ENCODE data around the gene GRM6. TPM values are rescaled to one million over a fixed set of nuclear protein-coding genes. Genes with fewer than 3 reads are reported as not detected.

The GRM6 gene
- total RNA-seq, 1 donor from 2014 or later = not detected

DNA sequence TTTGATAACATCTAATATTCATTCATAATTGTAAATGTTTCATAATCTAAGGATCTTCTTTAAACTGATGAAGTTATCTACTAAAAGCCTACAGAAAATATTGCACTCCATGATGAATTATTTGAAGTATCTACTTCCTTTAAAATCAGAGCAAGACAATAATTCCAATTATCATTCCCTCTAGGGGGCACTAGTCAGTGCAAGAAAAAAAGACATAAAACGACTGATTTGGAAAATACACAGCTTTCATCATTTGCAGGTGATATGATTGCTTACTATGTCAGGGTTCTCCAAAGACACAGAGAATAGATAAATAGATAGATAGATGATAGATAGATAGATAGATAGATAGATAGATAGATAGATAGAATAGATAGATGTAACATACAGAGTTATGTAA, 13.5 kb upstream of the GRM6 start:
- Mint-ChIP-seq H3K9me3 (ENCODE audit: unreplicated experiment) (peaks cover 8% of the 10 kb centered on the region), H3K36me3 (ENCODE audit: unreplicated experiment) (peaks cover 12% of the 10 kb centered on the region), H3K27ac (ENCODE audit: unreplicated experiment) (no peak overlapping the region)

DNA sequence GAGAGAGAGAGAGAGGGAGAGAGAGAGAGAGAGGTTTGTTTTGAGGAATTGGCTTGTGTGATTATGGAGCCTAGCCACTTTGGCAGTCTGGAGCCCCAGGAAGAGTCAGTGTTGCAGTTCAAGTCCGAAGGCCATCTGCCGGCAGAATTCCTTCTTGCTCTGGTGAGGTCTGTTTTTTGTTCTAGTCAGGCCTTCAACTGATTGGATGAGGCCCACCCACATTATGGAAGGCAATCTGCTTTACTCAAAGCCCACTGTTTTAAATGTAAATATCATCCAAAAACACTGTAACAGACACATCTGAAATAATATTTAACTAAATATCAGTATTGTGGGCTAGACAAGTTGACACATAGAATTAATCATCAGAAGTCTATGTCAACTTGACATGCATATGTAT, 11.4 kb upstream of the GRM6 start:
- TF ChIP-seq, protein P1, sequence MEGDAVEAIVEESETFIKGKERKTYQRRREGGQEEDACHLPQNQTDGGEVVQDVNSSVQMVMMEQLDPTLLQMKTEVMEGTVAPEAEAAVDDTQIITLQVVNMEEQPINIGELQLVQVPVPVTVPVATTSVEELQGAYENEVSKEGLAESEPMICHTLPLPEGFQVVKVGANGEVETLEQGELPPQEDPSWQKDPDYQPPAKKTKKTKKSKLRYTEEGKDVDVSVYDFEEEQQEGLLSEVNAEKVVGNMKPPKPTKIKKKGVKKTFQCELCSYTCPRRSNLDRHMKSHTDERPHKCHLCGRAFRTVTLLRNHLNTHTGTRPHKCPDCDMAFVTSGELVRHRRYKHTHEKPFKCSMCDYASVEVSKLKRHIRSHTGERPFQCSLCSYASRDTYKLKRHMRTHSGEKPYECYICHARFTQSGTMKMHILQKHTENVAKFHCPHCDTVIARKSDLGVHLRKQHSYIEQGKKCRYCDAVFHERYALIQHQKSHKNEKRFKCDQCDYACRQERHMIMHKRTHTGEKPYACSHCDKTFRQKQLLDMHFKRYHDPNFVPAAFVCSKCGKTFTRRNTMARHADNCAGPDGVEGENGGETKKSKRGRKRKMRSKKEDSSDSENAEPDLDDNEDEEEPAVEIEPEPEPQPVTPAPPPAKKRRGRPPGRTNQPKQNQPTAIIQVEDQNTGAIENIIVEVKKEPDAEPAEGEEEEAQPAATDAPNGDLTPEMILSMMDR (IDR thresholded peaks at IDR 0.05; ENCODE audit: partially characterized antibody, unreplicated experiment) = no peak
- H3K4me1 Mint-ChIP-seq (ENCODE audit: low read depth, unreplicated experiment) = no peaks in the 10 kb centered on the region
- H3K9me3 Mint-ChIP-seq (ENCODE audit: unreplicated experiment) = peaks cover 7% of the 10 kb centered on the region
- peaks cover 6% of the 10 kb centered on the region for H3K36me3 Mint-ChIP-seq (ENCODE audit: unreplicated experiment)
- no peak overlapping the region for H3K27ac Mint-ChIP-seq (ENCODE audit: unreplicated experiment)
- no peak overlapping the region for H3K4me3 Mint-ChIP-seq (ENCODE audit: unreplicated experiment)
- no peak for DNase-seq
- H3K27me3 Mint-ChIP-seq (ENCODE audit: unreplicated experiment) = no peaks in the 10 kb centered on the region

More for the DNA sequence above, 13.5 kb upstream of the GRM6 start:
- no peak for DNase-seq
- Mint-ChIP-seq H3K4me1 (ENCODE audit: low read depth, unreplicated experiment) (no peaks in the 10 kb centered on the region), H3K4me3 (ENCODE audit: unreplicated experiment) (no peak overlapping the region), H3K27me3 (ENCODE audit: unreplicated experiment) (no peaks in the 10 kb centered on the region)
- TF ChIP-seq, protein P1 (IDR thresholded peaks at IDR 0.05; ENCODE audit: partially characterized antibody, unreplicated experiment) = no peak

DNA sequence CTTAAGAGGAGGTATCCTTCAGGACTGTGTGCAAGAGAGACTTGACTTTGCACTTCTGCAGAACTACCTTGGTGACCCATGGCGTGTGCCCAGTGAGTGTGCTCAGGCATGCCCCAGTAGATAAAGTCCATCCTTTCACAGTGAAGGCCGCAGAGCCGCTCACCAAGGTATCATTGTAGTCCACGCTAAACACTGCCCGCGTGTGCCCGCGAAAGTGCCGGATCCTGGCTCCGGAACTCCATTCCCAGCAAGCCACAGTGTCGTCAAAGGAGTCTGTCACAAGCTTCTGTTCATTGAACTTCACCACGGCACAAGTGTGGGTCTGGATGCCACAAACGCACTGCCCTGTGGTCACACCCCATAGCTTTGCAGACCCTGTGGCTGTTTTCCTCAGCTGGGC, 3.3 kb upstream of the GRM6 start:
- no peak for DNase-seq
- TF ChIP-seq, protein P1 (IDR thresholded peaks at IDR 0.05; ENCODE audit: partially characterized antibody, unreplicated experiment) = no peak
- no peak overlapping the region for H3K4me3 Mint-ChIP-seq (ENCODE audit: unreplicated experiment)
- peaks cover 5% of the 10 kb centered on the region for H3K36me3 Mint-ChIP-seq (ENCODE audit: unreplicated experiment)
- no peak overlapping the region for H3K27ac Mint-ChIP-seq (ENCODE audit: unreplicated experiment)
- peaks cover 3% of the 10 kb centered on the region for H3K4me1 Mint-ChIP-seq (ENCODE audit: low read depth, unreplicated experiment)
- peaks cover 13% of the 10 kb centered on the region for H3K27me3 Mint-ChIP-seq (ENCODE audit: unreplicated experiment)
- H3K9me3 Mint-ChIP-seq (ENCODE audit: unreplicated experiment) = peaks cover 8% of the 10 kb centered on the region

DNA sequence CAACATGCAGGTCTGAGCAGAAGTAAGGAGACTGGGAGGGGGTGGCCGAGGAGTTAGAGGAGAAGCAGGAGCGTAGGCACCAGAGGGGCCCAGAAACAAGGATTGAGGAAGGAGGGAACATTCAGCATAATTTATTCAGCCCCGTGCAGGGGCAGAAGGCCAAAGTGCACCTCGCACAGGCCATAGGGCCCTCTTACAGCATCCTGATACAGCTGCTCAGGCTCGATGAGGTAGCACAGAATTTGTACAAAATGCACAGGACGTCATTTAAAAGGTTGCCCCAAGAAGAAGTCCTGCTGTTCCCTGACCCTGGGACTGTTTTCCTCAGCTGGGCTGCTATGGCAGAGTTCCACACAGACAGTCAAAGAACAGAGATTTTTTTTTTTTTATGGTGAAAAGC, 2.1 kb upstream of the GRM6 start:
- TF ChIP-seq, protein P1 (IDR thresholded peaks at IDR 0.05; ENCODE audit: partially characterized antibody, unreplicated experiment) = no peak
- Mint-ChIP-seq H3K4me1 (ENCODE audit: low read depth, unreplicated experiment) (peaks cover 3% of the 10 kb centered on the region), H3K36me3 (ENCODE audit: unreplicated experiment) (peaks cover 5% of the 10 kb centered on the region), H3K27me3 (ENCODE audit: unreplicated experiment) (peaks cover 20% of the 10 kb centered on the region), H3K9me3 (ENCODE audit: unreplicated experiment) (peaks cover 9% of the 10 kb centered on the region), H3K4me3 (ENCODE audit: unreplicated experiment) (no peak overlapping the region), H3K27ac (ENCODE audit: unreplicated experiment) (no peak overlapping the region)
- no peak for DNase-seq

DNA sequence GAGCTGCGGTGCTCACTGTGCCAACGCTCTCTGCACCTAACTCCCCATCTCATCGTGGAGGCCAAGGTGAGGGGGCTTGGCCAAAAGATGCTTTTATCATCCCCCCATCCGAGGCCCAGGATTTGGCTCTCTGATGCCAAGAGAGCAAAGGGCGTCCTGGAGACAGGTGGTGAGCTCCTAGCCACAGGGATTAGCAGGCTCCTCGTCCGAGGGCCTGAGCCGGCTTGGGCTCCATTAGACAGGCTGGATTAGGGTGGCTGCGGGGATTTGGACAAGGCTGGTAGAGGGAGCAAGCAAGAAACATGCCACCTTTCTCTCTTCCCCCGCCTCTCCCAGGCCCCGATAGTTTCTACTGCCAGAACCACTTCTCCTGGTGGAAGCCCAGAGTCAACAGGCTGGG, 1.0 kb upstream of the GRM6 start:
- Mint-ChIP-seq H3K9me3 (ENCODE audit: unreplicated experiment) (peaks cover 9% of the 10 kb centered on the region), H3K36me3 (ENCODE audit: unreplicated experiment) (peaks cover 5% of the 10 kb centered on the region), H3K4me3 (ENCODE audit: unreplicated experiment) (no peak overlapping the region), H3K27ac (ENCODE audit: unreplicated experiment) (no peak overlapping the region), H3K4me1 (ENCODE audit: low read depth, unreplicated experiment) (peaks cover 3% of the 10 kb centered on the region), H3K27me3 (ENCODE audit: unreplicated experiment) (peaks cover 25% of the 10 kb centered on the region)
- DNase-seq = no peak
- TF ChIP-seq, protein P1 (IDR thresholded peaks at IDR 0.05; ENCODE audit: partially characterized antibody, unreplicated experiment) = no peak
